ENCODE results near the gene SLA2. TPM values are rescaled to one million over a fixed set of nuclear protein-coding genes. Genes with fewer than 3 reads are reported as not detected.
"Not testable (repeated sequence)": the region's sequence is repeated elsewhere in the genome, so short reads cannot be mapped to it uniquely, and the experiment has no call there.

The SLA2 gene
- polyA plus RNA-seq, 1 of the 3 experiments (the other 2 are of a cell fraction) = not detected

DNA sequence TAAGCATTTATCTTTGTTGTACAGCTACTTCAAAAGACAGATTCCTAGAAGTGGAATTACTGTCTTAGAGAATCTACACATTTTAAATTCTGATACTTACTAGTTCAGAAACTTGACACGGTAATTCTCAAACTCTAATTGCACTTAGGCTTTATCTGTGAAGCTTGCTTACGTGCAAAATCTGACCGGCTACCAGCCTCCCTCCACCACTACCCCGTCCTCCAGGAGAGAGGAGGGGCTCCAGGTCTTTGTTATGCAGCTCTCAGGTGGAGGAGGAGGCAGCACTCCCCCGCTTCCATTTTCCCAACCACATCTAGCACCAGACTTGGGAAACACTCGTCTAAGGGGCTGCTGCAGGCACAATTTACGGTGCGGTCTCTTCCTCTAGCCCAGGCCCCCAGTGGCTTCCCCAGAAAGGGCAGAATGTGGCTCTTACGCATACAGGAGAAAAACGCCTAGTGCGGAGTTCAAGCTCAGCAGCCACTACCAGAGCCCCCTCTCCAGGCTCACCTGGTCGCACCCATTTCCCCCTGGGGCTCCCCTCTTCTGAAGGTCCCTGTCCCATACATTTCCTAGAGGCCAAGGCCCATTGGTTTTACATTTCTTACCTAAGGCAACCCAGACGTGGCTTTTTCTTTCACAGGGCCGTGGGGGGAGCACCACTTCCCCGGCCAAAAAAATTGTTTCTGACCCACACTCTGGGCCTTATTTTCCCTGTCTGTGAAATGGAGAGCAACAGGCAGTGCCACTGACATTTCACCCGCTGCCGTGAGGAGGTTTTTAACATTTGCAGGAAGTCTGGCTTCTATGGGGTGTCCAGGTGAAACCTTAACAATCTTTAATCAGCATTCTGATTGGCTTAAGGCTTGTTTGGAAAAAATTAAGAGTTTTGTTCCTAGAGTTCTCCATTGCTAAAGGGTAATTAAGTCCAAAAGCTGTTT lies 74.2 kb downstream of the SLA2 start:
- Histone ChIP-seq H3K4me1 (ENCODE audit: control insufficient read depth in 1 of 2, insufficient read depth in 2 of 2, low read depth in 1 of 2, low read length in 1 of 2) (peaks cover 17 to 20% of the 10 kb centered on the region in 2 experiments; a peak in 3 of 4 replicates), H4K20me1 (ENCODE audit: insufficient read depth) (peaks cover 4% of the 10 kb centered on the region; the same call in 1 of the 2 replicates), H3K27me3 (ENCODE audit: insufficient read depth) (no peaks in the 10 kb centered on the region), H2AFZ (ENCODE audit: low read depth) (peak overlapping the region; percentile 91; the same call in 1 of the 2 replicates), H3K36me3 (replicated peaks in 1 of 2; ENCODE audit: control insufficient read depth in 1 of 2, insufficient read depth in 2 of 2, low read length in 1 of 2) (no peaks in the 10 kb centered on the region), H3K9me3 (no peaks in the 10 kb centered on the region), H3K79me2 (ENCODE audit: insufficient read depth) (peaks cover 25% of the 10 kb centered on the region), H3K27ac (ENCODE audit: low read depth in 2 of 2, low read length in 1 of 2) (no peak overlapping the region; a peak in 1 of 4 replicates), H3K4me3 (ENCODE audit: low read depth in 2 of 2, low read length in 1 of 2) (no peak overlapping the region), H3K9ac (no peak overlapping the region), H3K4me2 (no peak overlapping the region), H3F3A (replicated peaks; ENCODE audit: insufficient read depth) (peaks cover 42% of the 10 kb centered on the region), H3K9me2 (no peaks in the 10 kb centered on the region)
- CTCF ChIA-PET = interaction anchor here (0.7 to 2.1 kb wide), 4 partner anchors 10 to 20 kb away, joined by 3 to 6 read pairs (median 4); no protein-coding TSS in a partner anchor
- TF ChIP-seq RAD21 (IDR thresholded peaks at IDR 0.05; ENCODE audit: low read length) (no peak), TCF12 (IDR thresholded peaks at IDR 0.05) (no peak), FOXM1 (IDR thresholded peaks at IDR 0.05; ENCODE audit: low read depth) (no peak), GATA2 (CRISPR knock-in tag; IDR thresholded peaks at IDR 0.05) (no peak)
- POLR2A ChIA-PET = interaction anchor here (1.4 kb wide), 1 partner anchor 34 kb away, joined by 3 read pairs; the partner anchor contains the start of gene RAB5IF
- no peak for DNase-seq
- 94% methylated on average over 17 of the region's 17 CpGs for WGBS (ENCODE audit: low lambda C conversion rate)

DNA sequence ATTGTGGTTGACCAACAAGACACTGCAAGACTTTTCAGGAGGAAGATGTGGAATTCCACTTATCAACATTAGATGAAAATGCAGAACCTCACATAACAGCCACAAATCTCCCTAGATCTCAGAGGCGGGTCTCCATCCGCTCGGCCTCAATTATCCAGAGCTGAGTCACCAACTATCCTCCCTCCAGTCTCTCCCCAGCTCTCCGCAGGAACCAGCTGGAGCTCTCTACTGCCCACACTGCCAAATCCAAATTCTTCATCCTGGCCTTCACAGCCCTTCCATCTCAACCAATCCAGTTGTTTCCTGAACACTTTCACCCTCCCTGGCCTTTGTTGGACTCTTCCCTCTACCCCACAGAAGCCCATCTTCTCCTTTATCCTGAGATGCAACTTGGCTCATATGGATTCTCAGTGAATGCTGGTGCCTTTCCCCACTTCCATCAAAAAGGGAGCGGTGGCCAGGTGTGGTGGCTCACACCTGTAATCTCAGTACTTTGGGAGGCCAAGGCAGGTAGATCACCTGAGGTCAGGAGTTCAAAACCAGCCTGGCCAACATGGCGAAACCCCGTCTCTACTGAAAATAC lies 76.1 kb downstream of the SLA2 start:
- no peaks in the 10 kb centered on the region for H3K36me3 ChIP-seq (replicated peaks in 1 of 2; ENCODE audit: control insufficient read depth in 1 of 2, insufficient read depth in 2 of 2, low read length in 1 of 2)
- no peaks in the 10 kb centered on the region; the same call in 1 of the 2 replicates for H3K9me3 ChIP-seq
- H3K4me2 ChIP-seq = peak overlapping the region; percentile 39; the same call in 1 of the 2 replicates
- TF ChIP-seq JUND (IDR thresholded peaks at IDR 0.05) (peak; percentile 56; the same call in 1 of the 2 replicates), YY1 (IDR thresholded peaks at IDR 0.05; ENCODE audit: low read depth) (no peak), FOSL2 (IDR thresholded peaks at IDR 0.05; ENCODE audit: borderline replicate concordance, low read depth) (peak; percentile 66; the same call in 1 of the 2 replicates), TCF12 (IDR thresholded peaks at IDR 0.05) (peak; percentile 46; the same call in 1 of the 2 replicates)
- H3K27me3 ChIP-seq (ENCODE audit: insufficient read depth) = no peaks in the 10 kb centered on the region
- H4K20me1 ChIP-seq (ENCODE audit: insufficient read depth) = no peaks in the 10 kb centered on the region
- POLR2A ChIA-PET = no interaction called here
- DNase-seq = peak; percentile 12
- H2AFZ ChIP-seq (ENCODE audit: low read depth) = 0 out of 2 replicates have a peak overlapping the region, but pooled peaks have one; percentile 47
- peaks cover 6% of the 10 kb centered on the region; the same call in 1 of the 2 replicates for H3K79me2 ChIP-seq (ENCODE audit: insufficient read depth)
- WGBS (ENCODE audit: low lambda C conversion rate) = 52% methylated on average over 7 of the region's 7 CpGs
- no peak overlapping the region for H3K9ac ChIP-seq
- H3K4me1 ChIP-seq (ENCODE audit: control insufficient read depth in 1 of 2, insufficient read depth in 2 of 2, low read depth in 1 of 2, low read length in 1 of 2) = peaks cover 5 to 8% of the 10 kb centered on the region in 2 experiments; a peak in 2 of 4 replicates
- peaks cover 30% of the 10 kb centered on the region for H3F3A ChIP-seq (replicated peaks; ENCODE audit: insufficient read depth)
- H3K9me2 ChIP-seq = no peaks in the 10 kb centered on the region
- CTCF ChIA-PET = no interaction called here
- no peak overlapping the region for H3K4me3 ChIP-seq (ENCODE audit: low read depth in 2 of 2, low read length in 1 of 2)
- peak overlapping the region in 1 of 2 experiments; percentile 61; a peak in 2 of 4 replicates for H3K27ac ChIP-seq (ENCODE audit: low read depth in 2 of 2, low read length in 1 of 2)

DNA sequence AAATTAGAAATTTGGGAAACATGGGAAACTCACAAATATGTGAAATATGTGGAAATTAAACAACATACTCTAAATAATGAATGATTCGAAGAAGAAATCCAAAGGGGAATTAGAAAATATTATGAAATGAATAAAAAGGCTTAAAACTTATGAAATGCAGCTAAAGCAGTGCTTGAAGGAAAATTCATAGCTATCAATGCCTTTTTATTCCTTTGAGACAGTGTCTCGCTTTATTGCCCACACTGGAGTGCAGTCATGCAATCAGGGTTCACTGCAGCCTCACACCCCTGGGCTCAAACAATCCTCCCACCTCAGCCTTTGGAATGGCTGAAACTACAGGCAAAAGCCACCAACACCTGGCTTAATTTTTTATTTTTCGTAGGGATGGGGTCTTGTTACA lies 80.5 kb downstream of the SLA2 start:
- H3K4me2 ChIP-seq = no peak overlapping the region
- 53% methylated on average over 3 of the region's 3 CpGs for WGBS (ENCODE audit: low lambda C conversion rate)
- no peak overlapping the region for H3K27ac ChIP-seq (ENCODE audit: low read depth in 2 of 2, low read length in 1 of 2)
- no peaks in the 10 kb centered on the region for H4K20me1 ChIP-seq (ENCODE audit: insufficient read depth)
- no peaks in the 10 kb centered on the region for H3K36me3 ChIP-seq (replicated peaks in 1 of 2; ENCODE audit: control insufficient read depth in 1 of 2, insufficient read depth in 2 of 2, low read length in 1 of 2)
- peaks cover 15% of the 10 kb centered on the region for H3F3A ChIP-seq (replicated peaks; ENCODE audit: insufficient read depth)
- no peaks in the 10 kb centered on the region for H3K79me2 ChIP-seq (ENCODE audit: insufficient read depth)
- POLR2A ChIA-PET = no interaction called here
- DNase-seq = no peak
- H2AFZ ChIP-seq (ENCODE audit: low read depth) = no peak overlapping the region
- no peak overlapping the region for H3K9ac ChIP-seq
- TF ChIP-seq, protein P1, sequence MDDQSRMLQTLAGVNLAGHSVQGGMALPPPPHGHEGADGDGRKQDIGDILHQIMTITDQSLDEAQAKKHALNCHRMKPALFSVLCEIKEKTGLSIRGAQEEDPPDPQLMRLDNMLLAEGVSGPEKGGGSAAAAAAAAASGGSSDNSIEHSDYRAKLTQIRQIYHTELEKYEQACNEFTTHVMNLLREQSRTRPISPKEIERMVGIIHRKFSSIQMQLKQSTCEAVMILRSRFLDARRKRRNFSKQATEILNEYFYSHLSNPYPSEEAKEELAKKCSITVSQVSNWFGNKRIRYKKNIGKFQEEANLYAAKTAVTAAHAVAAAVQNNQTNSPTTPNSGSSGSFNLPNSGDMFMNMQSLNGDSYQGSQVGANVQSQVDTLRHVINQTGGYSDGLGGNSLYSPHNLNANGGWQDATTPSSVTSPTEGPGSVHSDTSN (IDR thresholded peaks at IDR 0.05) = no peak
- TF ChIP-seq YY1 (IDR thresholded peaks at IDR 0.05; ENCODE audit: low read depth) (no peak), POLR2AphosphoS5 (IDR thresholded peaks at IDR 0.05; ENCODE audit: low read depth, low read length) (no peak), EZH2phosphoT487 (IDR thresholded peaks at IDR 0.05; ENCODE audit: borderline replicate concordance, low read depth) (no peak), RCOR1 (IDR thresholded peaks at IDR 0.05; ENCODE audit: low read length) (no peak)
- CTCF ChIA-PET = interaction anchor here (0.7 kb wide), 1 partner anchor 1022 kb away, joined by 4 read pairs; no protein-coding TSS in a partner anchor
- H3K9me3 ChIP-seq = no peaks in the 10 kb centered on the region; the same call in 1 of the 2 replicates
- no peak overlapping the region for H3K4me3 ChIP-seq (ENCODE audit: low read depth in 2 of 2, low read length in 1 of 2)
- H3K9me2 ChIP-seq = no peaks in the 10 kb centered on the region
- H3K4me1 ChIP-seq (ENCODE audit: control insufficient read depth in 1 of 2, insufficient read depth in 2 of 2, low read depth in 1 of 2, low read length in 1 of 2) = peaks cover 0 to 8% of the 10 kb centered on the region in 2 experiments; a peak in 1 of 4 replicates
- no peaks in the 10 kb centered on the region for H3K27me3 ChIP-seq (ENCODE audit: insufficient read depth)

DNA sequence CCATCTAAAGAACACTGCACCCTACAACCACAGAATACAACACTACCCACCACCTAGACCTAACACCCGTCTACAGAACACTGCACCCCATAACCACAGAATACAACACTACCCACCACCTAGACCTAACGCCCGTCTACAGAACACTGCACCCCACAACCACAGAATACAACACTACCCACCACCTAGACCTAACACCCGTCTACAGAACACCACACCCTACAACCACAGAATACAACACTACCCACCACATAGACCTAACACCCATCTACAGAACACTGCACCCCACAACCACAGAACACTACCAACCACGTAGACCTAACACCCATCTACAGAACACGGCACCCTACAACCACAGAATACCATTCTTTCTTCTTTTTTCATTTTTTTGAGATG lies 81.3 kb downstream of the SLA2 start:
- POLR2A ChIA-PET = not testable (repeated sequence)
- WGBS (ENCODE audit: low lambda C conversion rate) = 71% methylated on average over 6 of the region's 6 CpGs

More for the DNA sequence above, 81.3 kb downstream of the SLA2 start:
- H3K9me2 ChIP-seq; H3K27me3 ChIP-seq (ENCODE audit: insufficient read depth); H3K36me3 ChIP-seq (replicated peaks in 1 of 2; ENCODE audit: control insufficient read depth in 1 of 2, insufficient read depth in 2 of 2, low read length in 1 of 2); H4K20me1 ChIP-seq (ENCODE audit: insufficient read depth); H3K9ac ChIP-seq; DNase-seq; H3K27ac ChIP-seq (ENCODE audit: low read depth in 2 of 2, low read length in 1 of 2); H3K4me1 ChIP-seq (ENCODE audit: control insufficient read depth in 1 of 2, insufficient read depth in 2 of 2, low read depth in 1 of 2, low read length in 1 of 2); H3K9me3 ChIP-seq; H3K4me3 ChIP-seq (ENCODE audit: low read depth in 2 of 2, low read length in 1 of 2); H2AFZ ChIP-seq (ENCODE audit: low read depth); CTCF ChIA-PET; H3K79me2 ChIP-seq (ENCODE audit: insufficient read depth); H3K4me2 ChIP-seq: not testable (repeated sequence)
- H3F3A ChIP-seq (replicated peaks; ENCODE audit: insufficient read depth) = peaks cover 10% of the 10 kb centered on the region
